Body of pancreas (tissue), 4 donors: Measurements from ENCODE around the gene TMEM154. TPM values are rescaled to one million over a fixed set of nuclear protein-coding genes. Genes with fewer than 3 reads are reported as not detected.

Source experiments
- ATAC-seq: fragments of 150-250 bp; one replicate; pipeline ENCODE4 v1.9.1; 2016
- DNase-seq, 4 donors: peaks; one replicate each; pipeline ENCODE4 v3.0.0-alpha.2; 2019
- H3K27ac ChIP-seq, 4 donors: fragments of 200-600 bp; sonication (generic); 1 replicate in 3 of 4; 2 replicates in 1 of 4; pipeline versions ENCODE4 v1.5.1 to v1.6.1; 2016 to 2019; ENCODE audit warnings: mild to moderate bottlenecking in 1 of 4, mixed read lengths in 1 of 4, moderate library complexity in 1 of 4
- H3K27me3 ChIP-seq, 2 donors: fragments of 200-600 bp; sonication (generic); one replicate each; pipeline ENCODE4 v1.6.0; 2016; ENCODE audit warnings: mild to moderate bottlenecking in 1 of 2
- H3K36me3 ChIP-seq, 2 donors: fragments of 200-600 bp; sonication (generic); replicated peaks in 1 of 2; 2 replicates each; pipeline ENCODE4 v1.5.1; 2016; ENCODE audit warnings: low read depth in 2 of 2; ENCODE audit not compliant: insufficient read depth in 1 of 2
- H3K4me1 ChIP-seq: fragments of 200-600 bp; sonication (generic); one replicate; pipeline ENCODE4 v1.6.0; 2016
- H3K4me3 ChIP-seq, 2 donors: fragments of 200-600 bp; sonication (generic); 1 replicate in 1 of 2; 2 replicates in 1 of 2; pipeline ENCODE4 v1.5.1; 2016 to 2019
- H3K9me3 ChIP-seq, 3 donors: fragments of 200-600 bp; sonication (generic); 1 replicate in 2 of 3; 2 replicates in 1 of 3; pipeline ENCODE4 v1.5.1; 2016
- CTCF ChIP-seq, 7 experiments: fragments of 450-650 bp in 4 of 7; fragments of 200-600 bp in 3 of 7; sonication (generic) in 3 of 7; IDR thresholded peaks; one replicate each; pipeline ENCODE4 v1.5.1; 2016 to 2019; ENCODE audit warnings: antibody characterized with exemption in 7 of 7
- POLR2A ChIP-seq, 3 donors: fragments of 450-650 bp; IDR thresholded peaks; one replicate each; pipeline ENCODE4 v1.6.1; 2016; ENCODE audit warnings: antibody characterized with exemption in 3 of 3, mild to moderate bottlenecking in 2 of 3
- WGBS, 2 donors: methylation state at CpG; one replicate each; pipeline ENCODE4 v1.1.5; 2017; 5-methylcytosine and 5-hydroxymethylcytosine counted together
- intact Hi-C: fragments of 100-400 bp; cut with DNase I; formaldehyde crosslinking; loops from one replicate; pipeline ENCODE4 v1.15.1; 2023
- total RNA-seq, 2 donors: library from RNA; depleted of rRNA; stranded (reverse); fragments of >200 nt; gene quantifications; one replicate each; pipeline ENCODE4 v1.1.0, GENCODE V29; 2016

TMEM154 gene
- total RNA-seq, 2 donors from 2014 or later: under 0.01 to 0.52 TPM

GRCh38 chr4:152723236-152723635 is 43.4 kb upstream of the TMEM154 start:
- TF ChIP-seq CTCF (IDR thresholded peaks at IDR 0.05) (no peak), POLR2A (IDR thresholded peaks at IDR 0.05) (no peak)
- WGBS, 2 donors: 55 to 60% methylated on average over 3 of the region's 3 CpGs
- no peaks in the 10 kb centered on the region for H3K9me3 ChIP-seq
- no peak for ATAC-seq
- H3K4me3 ChIP-seq: no peak overlapping the region
- no peaks in the 10 kb centered on the region for H3K4me1 ChIP-seq
- no peaks in the 10 kb centered on the region for H3K36me3 ChIP-seq
- DNase-seq: no peak
- no peak overlapping the region for H3K27ac ChIP-seq
- intact Hi-C loops: no loop called here
- no peaks in the 10 kb centered on the region for H3K27me3 ChIP-seq

- ATAC-seq: no peak
- Histone ChIP-seq H3K36me3 (no peaks in the 10 kb centered on the region), H3K4me1 (no peaks in the 10 kb centered on the region), H3K4me3 (no peak overlapping the region), H3K27ac (no peak overlapping the region), H3K9me3 (no peaks in the 10 kb centered on the region), H3K27me3 (no peaks in the 10 kb centered on the region)
- intact Hi-C loops: no loop called here
- WGBS, 2 donors: 72 to 78% methylated on average over 24 of the region's 24 CpGs
- DNase-seq: no peak
- TF ChIP-seq CTCF (IDR thresholded peaks at IDR 0.05) (no peak), POLR2A (IDR thresholded peaks at IDR 0.05) (no peak)
Observed at GRCh38 chr4:152719801-152720556, 40.2 kb upstream of the TMEM154 start.

DNA sequence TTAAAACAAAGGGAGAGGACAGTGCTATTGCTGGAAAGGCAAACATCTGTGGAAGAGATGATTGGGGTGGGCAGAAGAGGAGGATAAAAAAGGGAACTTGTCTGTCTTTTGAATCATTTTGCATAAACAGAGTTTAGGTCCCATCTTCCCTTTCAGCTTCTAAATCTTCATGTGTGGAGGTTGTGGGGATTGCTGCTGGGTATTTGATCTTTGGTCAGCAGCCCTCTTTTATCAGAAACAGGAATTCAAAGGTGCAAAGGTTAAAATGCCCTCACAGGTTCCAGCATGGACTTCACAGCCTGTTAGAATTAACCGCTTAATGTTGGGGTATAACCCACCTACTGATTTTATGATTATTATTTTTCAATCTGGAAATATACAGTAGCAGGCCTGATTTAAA is 39.5 kb upstream of the TMEM154 start:
- Histone ChIP-seq H3K27me3 (no peaks in the 10 kb centered on the region), H3K27ac (no peak overlapping the region), H3K9me3 (no peaks in the 10 kb centered on the region), H3K36me3 (no peaks in the 10 kb centered on the region), H3K4me3 (no peak overlapping the region), H3K4me1 (no peaks in the 10 kb centered on the region)
- TF ChIP-seq POLR2A (IDR thresholded peaks at IDR 0.05): no peak
- TF ChIP-seq CTCF (IDR thresholded peaks at IDR 0.05): no peak
- ATAC-seq: no peak
- DNase-seq: no peak
- intact Hi-C loops: no loop called here
- 89 to 95% methylated on average over 1 of the region's 1 CpG for WGBS, 2 donors

- Histone ChIP-seq H3K9me3 (no peaks in the 10 kb centered on the region), H3K27ac (no peak overlapping the region), H3K27me3 (no peaks in the 10 kb centered on the region), H3K4me3 (no peak overlapping the region), H3K36me3 (no peaks in the 10 kb centered on the region), H3K4me1 (no peaks in the 10 kb centered on the region)
- TF ChIP-seq POLR2A (IDR thresholded peaks at IDR 0.05) (no peak), CTCF (IDR thresholded peaks at IDR 0.05) (no peak)
- no peak for ATAC-seq
- 95 to 97% methylated on average over 6 of the region's 6 CpGs for WGBS, 2 donors
- intact Hi-C loops: no loop called here
- no peak for DNase-seq
Observed at GRCh38 chr4:152715076-152715475, 35.3 kb upstream of the TMEM154 start.
